ENCODE measurements around the gene CBLN3. TPM values are rescaled to one million over a fixed set of nuclear protein-coding genes. Genes with fewer than 3 reads are reported as not detected.
"Not testable (repeated sequence)": the region's sequence is repeated elsewhere in the genome, so short reads cannot be mapped to it uniquely, and the experiment has no call there.

CBLN3 gene
- total RNA-seq, 2 donors from 2014 or later, result 2.4 to 11.1 TPM

DNA sequence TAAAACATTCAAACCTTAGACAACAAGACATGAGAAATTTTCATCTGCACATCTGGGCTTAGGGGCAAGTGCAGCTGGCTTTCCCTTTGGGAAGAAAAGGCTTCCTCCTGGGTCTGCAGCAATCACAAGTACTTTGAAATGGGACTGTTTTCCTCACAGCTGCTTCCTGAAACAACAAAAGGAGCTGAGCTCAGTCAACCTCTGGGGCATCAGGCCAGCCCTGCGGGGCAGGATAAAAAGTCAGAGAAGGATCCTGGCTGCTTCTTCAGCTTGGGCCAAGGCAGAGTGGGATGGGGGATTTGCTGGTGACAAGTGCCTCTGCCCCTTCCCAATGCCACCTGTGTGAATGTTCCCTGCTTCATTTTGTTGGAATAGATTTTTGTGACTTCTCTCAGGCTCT is 29.3 kb upstream of the CBLN3 start:
- TF ChIP-seq POLR2AphosphoS5 (IDR thresholded peaks at IDR 0.05), result no peak
- TF ChIP-seq POLR2A (IDR thresholded peaks at IDR 0.05), result no peak
- no peak for TF ChIP-seq CTCF (IDR thresholded peaks at IDR 0.05)
- no peaks in the 10 kb centered on the region for H3K36me3 ChIP-seq
- H3K27me3 ChIP-seq (replicated peaks; ENCODE audit: insufficient read depth), result no peaks in the 10 kb centered on the region
- H3K27ac ChIP-seq, result no peak overlapping the region
- H3K9me3 ChIP-seq, result no peaks in the 10 kb centered on the region
- DNase-seq (ENCODE audit: low spot score), result no peak
- H3K4me3 ChIP-seq, result no peak overlapping the region
- intact Hi-C loops (cut with DNase I), result no loop called here
- H3K4me1 ChIP-seq (replicated peaks), result no peaks in the 10 kb centered on the region
- 89% methylated on average over 1 of the region's 1 CpG for WGBS

DNA sequence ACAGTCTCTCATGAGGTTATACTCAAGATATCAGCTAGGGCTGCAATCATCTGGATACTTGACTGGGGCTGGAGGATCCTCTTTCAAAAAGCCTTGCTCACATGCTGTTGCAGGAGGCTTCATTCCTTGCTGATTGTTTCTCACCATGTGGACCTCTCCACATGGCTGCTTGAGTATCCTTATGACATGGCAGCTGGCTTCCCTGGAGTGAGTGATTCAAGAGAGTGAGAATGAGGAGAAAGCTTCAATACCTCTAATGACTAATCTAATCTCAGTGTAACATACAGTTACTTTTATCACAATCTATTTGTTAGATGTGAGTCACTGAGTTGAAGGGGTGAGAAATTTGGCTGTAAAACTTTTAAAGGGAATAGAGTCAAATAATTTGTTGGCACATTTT is 27.5 kb upstream of the CBLN3 start:
- H3K4me3 ChIP-seq, result no peak overlapping the region
- no peaks in the 10 kb centered on the region for H3K4me1 ChIP-seq (replicated peaks)
- H3K27ac ChIP-seq, result no peak overlapping the region
- no peaks in the 10 kb centered on the region for H3K36me3 ChIP-seq
- H3K27me3 ChIP-seq (replicated peaks; ENCODE audit: insufficient read depth), result no peaks in the 10 kb centered on the region
- intact Hi-C loops (cut with DNase I), result no loop called here
- no peaks in the 10 kb centered on the region for H3K9me3 ChIP-seq
- TF ChIP-seq POLR2A (IDR thresholded peaks at IDR 0.05), result no peak
- no peak for TF ChIP-seq POLR2AphosphoS5 (IDR thresholded peaks at IDR 0.05)
- no peak for TF ChIP-seq CTCF (IDR thresholded peaks at IDR 0.05)
- DNase-seq (ENCODE audit: low spot score), result no peak

- H3K4me3 ChIP-seq; H3K9me3 ChIP-seq; H3K27me3 ChIP-seq (replicated peaks; ENCODE audit: insufficient read depth); DNase-seq (ENCODE audit: low spot score); H3K36me3 ChIP-seq; H3K4me1 ChIP-seq (replicated peaks); H3K27ac ChIP-seq; intact Hi-C loops (cut with DNase I): not testable (repeated sequence)
- 94% methylated on average over 2 of the region's 2 CpGs for WGBS
Observed at GRCh38 chr14:24450828-24451227, 21.4 kb upstream of the CBLN3 start.

- peaks cover 6% of the 10 kb centered on the region for H3K4me1 ChIP-seq (replicated peaks)
- peak overlapping the region; percentile 67 to 79 for H3K4me3 ChIP-seq
- H3K27me3 ChIP-seq (replicated peaks; ENCODE audit: insufficient read depth), result no peaks in the 10 kb centered on the region
- WGBS, result 3% methylated on average over 7 of the region's 7 CpGs
- peak overlapping the region; percentile 98 to 99 for H3K27ac ChIP-seq
- intact Hi-C loops (cut with DNase I), result loop anchor here (5.0 kb wide), 1 partner anchor 201 kb away; the partner anchor contains the start of gene TINF2
- H3K9me3 ChIP-seq, result no peaks in the 10 kb centered on the region
- no peak for TF ChIP-seq POLR2AphosphoS5 (IDR thresholded peaks at IDR 0.05)
- no peak for TF ChIP-seq POLR2A (IDR thresholded peaks at IDR 0.05)
- no peak for TF ChIP-seq CTCF (IDR thresholded peaks at IDR 0.05)
- DNase-seq (ENCODE audit: low spot score), result no peak
- H3K36me3 ChIP-seq, result peaks cover 0 to 13% of the 10 kb centered on the region in 2 donors
Observed at GRCh38 chr14:24443053-24443665, 13.7 kb upstream of the CBLN3 start.

DNA sequence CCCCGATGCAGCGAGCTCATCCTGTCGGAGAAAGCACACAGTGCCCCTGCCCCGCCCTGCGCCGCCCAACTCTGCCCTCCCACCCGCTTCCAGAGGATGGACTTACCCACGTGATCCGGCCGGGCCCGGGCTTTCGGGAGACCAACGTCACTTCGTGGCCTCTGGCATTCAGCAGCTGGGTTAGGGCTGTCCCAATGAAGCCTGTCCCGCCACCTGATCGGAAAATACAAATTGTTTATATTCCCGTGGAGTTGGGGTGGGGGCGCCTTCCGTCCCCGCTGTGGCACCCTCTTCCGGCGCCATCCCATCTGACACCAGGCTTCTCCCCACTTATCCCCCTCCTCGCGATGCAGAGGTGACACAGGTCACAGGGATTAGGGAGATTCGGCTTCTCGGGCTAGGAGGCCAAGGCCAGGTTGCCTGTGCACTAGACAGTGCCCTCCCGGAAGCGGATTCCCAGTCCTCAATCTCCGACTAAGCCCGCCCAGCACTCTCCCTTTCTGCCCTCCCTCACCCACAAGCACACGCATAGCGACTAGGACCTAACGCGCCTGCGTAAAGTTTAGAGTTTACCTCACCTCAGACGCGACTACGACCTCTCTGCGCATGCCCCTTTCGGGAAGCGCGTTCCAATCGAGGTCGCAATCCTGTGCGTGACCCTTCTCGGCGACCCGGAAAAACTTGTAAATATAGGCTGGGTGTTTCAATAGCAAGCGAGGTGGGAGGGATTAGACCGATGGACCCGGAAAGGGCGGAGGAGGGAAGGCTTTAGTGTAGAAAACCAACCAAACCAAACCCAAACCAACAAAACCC is 13.0 kb upstream of the CBLN3 start, which contains the start of gene SDR39U1:
TSS of gene SDR39U1 (minus strand) at position 537 of the 813 bp plus-strand sequence. CDS start at position 530, 7 bp downstream.
- H3K36me3 ChIP-seq, result peaks cover 1 to 13% of the 10 kb centered on the region in 2 donors
- TF ChIP-seq POLR2AphosphoS5 (IDR thresholded peaks at IDR 0.05) (peak; percentile 99), CTCF (IDR thresholded peaks at IDR 0.05) (peak in 2 of 4 experiments; percentile 0 to 10), POLR2A (IDR thresholded peaks at IDR 0.05) (peak; percentile 89)
- H3K4me3 ChIP-seq, result peak within 1 kb of the TSS; percentile 67 to 79
- no peaks in the 10 kb centered on the region for H3K9me3 ChIP-seq
- intact Hi-C loops (cut with DNase I), result loop anchor here (5.0 kb wide), 1 partner anchor 200 kb away; the partner anchor contains the start of gene TINF2
- WGBS, result under 1% methylated on average over 52 of the region's 52 CpGs
- DNase-seq (ENCODE audit: low spot score), result peak; percentile 95
- H3K27ac ChIP-seq, result peak within 1 kb of the TSS; percentile 98 to 99
- no peaks in the 10 kb centered on the region for H3K27me3 ChIP-seq (replicated peaks; ENCODE audit: insufficient read depth)
- peaks cover 6% of the 10 kb centered on the region for H3K4me1 ChIP-seq (replicated peaks)
